HCT116 (cell line): ENCODE results near the gene PACRG. TPM values are rescaled to one million over a fixed set of nuclear protein-coding genes. Genes with fewer than 3 reads are reported as not detected.

ENCODE experiments used
- ATAC-seq: fragments of 200-7000 bp; cut with Tn5 transposase; 2 replicates; pipeline ENCODE4 v1.9.1; 2020; ENCODE audit warnings: mild to moderate bottlenecking, moderate library complexity
- BruUV-seq: library from RNA; stranded (reverse); fragments of 400-500 nt; replicated peaks from 2 replicates; lab custom pipeline; 2021; lab: Mats Ljungman, UMichigan
- CTCF ChIA-PET: fragments of 300-600 bp; sonication (Branson Sonifier 250); formaldehyde crosslinking; loops from one replicate; lab custom pipeline; 2021; ENCODE audit warnings: antibody characterized with exemption; lab: Charles Lee
- POLR2A ChIA-PET: fragments of 300-600, 350-600 bp; sonication (Branson Sonifier 250); formaldehyde crosslinking; loops from one replicate; lab custom pipeline; 2021; ENCODE audit warnings: antibody characterized with exemption; lab: Charles Lee
- RAD21 ChIA-PET, 2 experiments: fragments of 300-600 bp; sonication (Branson Sonifier 250); formaldehyde crosslinking; loops; one replicate each; lab custom pipeline; 2023; ENCODE audit warnings: low total read pairs in 2 of 2; ENCODE audit not compliant: uncharacterized antibody in 2 of 2, unreplicated experiment in 2 of 2, low non-redundant PET in 1 of 2; lab: Charles Lee
- DNase-seq: peaks from one replicate; pipeline ENCODE4 v3.0.0-alpha.2; 2010; ENCODE audit warnings: low read depth, low spot score
- H2AFZ ChIP-seq: fragments of 200-600 bp; shearing (Covaris generic), sonication (generic); 2 replicates; pipeline ENCODE4 v1.6.1; 2017; ENCODE audit warnings: low read depth, mixed run types, mixed read lengths, antibody characterized with exemption, low read length; ENCODE audit not compliant: poor library complexity, severe bottlenecking
- H3K27ac ChIP-seq: 2 replicates; pipeline ENCODE4 v1.5.1; 2012; ENCODE audit warnings: low read depth, low read length
- H3K27me3 ChIP-seq: fragments of 200-600 bp; sonication (generic); 2 replicates; pipeline ENCODE4 v1.6.1; 2016; ENCODE audit warnings: mixed run types, low read length, mixed read lengths; ENCODE audit not compliant: insufficient read depth
- H3K36me3 ChIP-seq, 2 experiments: fragments of 200-500 bp in 1 of 2; fragments of 200-600 bp in 1 of 2; sonication (Bioruptor generic) in 1 of 2; sonication (generic) in 1 of 2; 2 replicates each; pipeline versions ENCODE4 v1.5.1 to v1.6.1; 2014 to 2016; ENCODE audit warnings: low read length in 2 of 2, inconsistent platforms in 1 of 2, mixed read lengths in 1 of 2, mixed run types in 1 of 2; ENCODE audit not compliant: insufficient read depth in 2 of 2, control insufficient read depth in 1 of 2
- H3K4me1 ChIP-seq, 2 experiments: fragments of 200-600 bp in 1 of 2; sonication (generic) in 1 of 2; 2 replicates each; pipeline versions ENCODE4 v1.5.1 to v1.6.1; 2012 to 2017; ENCODE audit warnings: low read length in 2 of 2, inconsistent platforms in 1 of 2, mild to moderate bottlenecking in 1 of 2, mixed read lengths in 1 of 2, mixed run types in 1 of 2, moderate library complexity in 1 of 2; ENCODE audit not compliant: insufficient read depth in 2 of 2, control insufficient read depth in 1 of 2
- H3K4me2 ChIP-seq: fragments of 200-600 bp; sonication (generic); 2 replicates; pipeline ENCODE4 v1.6.1; 2017; ENCODE audit warnings: mixed run types, low read length, mixed read lengths
- H3K4me3 ChIP-seq, 2 experiments: fragments of 200-600 bp in 1 of 2; sonication (generic) in 1 of 2; replicated peaks in 1 of 2; 2 replicates each; pipeline ENCODE4 v1.5.1; 2011 to 2016; ENCODE audit warnings: low read length in 2 of 2, control low read depth in 1 of 2, low read depth in 1 of 2, mild to moderate bottlenecking in 1 of 2, mixed read lengths in 1 of 2, mixed run types in 1 of 2
- H3K79me2 ChIP-seq: fragments of 200-600 bp; sonication (generic); 2 replicates; pipeline ENCODE4 v1.6.1; 2017; ENCODE audit warnings: mild to moderate bottlenecking, mixed run types, low read length, moderate library complexity, mixed read lengths; ENCODE audit not compliant: insufficient read depth
- H3K9ac ChIP-seq: fragments of 200-600 bp; sonication (generic); 2 replicates; pipeline ENCODE4 v1.6.1; 2016; ENCODE audit warnings: low read length, mixed read lengths
- H3K9me2 ChIP-seq: fragments of 200-600 bp; sonication (generic), shearing (Covaris generic); 2 replicates; pipeline ENCODE4 v1.6.1; 2017; ENCODE audit warnings: mixed run types, mild to moderate bottlenecking, moderate library complexity; ENCODE audit not compliant: insufficient read depth
- H3K9me3 ChIP-seq, 2 experiments: fragments of 200-500 bp in 1 of 2; fragments of 200-600 bp in 1 of 2; sonication (Bioruptor generic) in 1 of 2; sonication (generic) in 1 of 2; 2 replicates each; pipeline ENCODE4 v1.6.1; 2014 to 2017; ENCODE audit warnings: low read length in 2 of 2, mixed read lengths in 2 of 2, inconsistent platforms in 1 of 2, low read depth in 1 of 2, mild to moderate bottlenecking in 1 of 2, mixed run types in 1 of 2, moderate library complexity in 1 of 2; ENCODE audit not compliant: control insufficient read depth in 1 of 2, insufficient read depth in 1 of 2
- H4K20me1 ChIP-seq: fragments of 200-600 bp; sonication (generic), shearing (Covaris generic); 2 replicates; pipeline ENCODE4 v1.6.1; 2017; ENCODE audit warnings: mixed run types, mild to moderate bottlenecking, moderate library complexity; ENCODE audit not compliant: insufficient read depth
- CBX3 ChIP-seq: IDR thresholded peaks from 2 replicates; pipeline ENCODE4 v1.6.1; 2012; ENCODE audit warnings: low read depth
- CEBPB ChIP-seq: IDR thresholded peaks from 2 replicates; pipeline ENCODE4 v1.6.1; 2012; ENCODE audit warnings: low read depth
- ELF1 ChIP-seq: IDR thresholded peaks from 2 replicates; pipeline ENCODE4 v1.6.1; 2012; ENCODE audit warnings: low read depth, borderline replicate concordance
- EZH2 ChIP-seq: fragments of 200-600 bp; sonication (generic); IDR thresholded peaks from 2 replicates; pipeline ENCODE4 v1.6.1; 2017; ENCODE audit warnings: antibody characterized with exemption, mixed run types
- EZH2phosphoT487 ChIP-seq: fragments of 200-600 bp; IDR thresholded peaks from 2 replicates; pipeline ENCODE4 v1.6.1; 2018; ENCODE audit warnings: antibody characterized with exemption, borderline replicate concordance
- POLR2A ChIP-seq: IDR thresholded peaks from 2 replicates; pipeline ENCODE4 v1.7.0; 2011; ENCODE audit warnings: borderline replicate concordance; ENCODE audit not compliant: insufficient read depth, insufficient read length; ENCODE audit errors: extremely low read depth
- RAD21 ChIP-seq: IDR thresholded peaks from 2 replicates; pipeline ENCODE4 v1.6.1; 2012; ENCODE audit warnings: low read depth, mild to moderate bottlenecking
- SIN3A ChIP-seq: IDR thresholded peaks from 2 replicates; pipeline ENCODE4 v1.6.1; 2012; ENCODE audit warnings: low read depth
- TCF7L2 ChIP-seq: IDR thresholded peaks from 2 replicates; pipeline ENCODE4 v1.7.0; 2011; ENCODE audit warnings: borderline replicate concordance, inconsistent platforms; ENCODE audit not compliant: insufficient read depth, insufficient read length; ENCODE audit errors: extremely low read depth
- YY1 ChIP-seq: IDR thresholded peaks from 2 replicates; pipeline ENCODE4 v1.6.1; 2011; ENCODE audit warnings: low read length, low read depth, moderate library complexity, mild to moderate bottlenecking; ENCODE audit not compliant: insufficient replicate concordance; ENCODE audit errors: extremely low read depth
- intact Hi-C: fragments of 100-400 bp; cut with micrococcal nuclease; formaldehyde crosslinking; loops from 2 replicates; pipeline ENCODE4 v1.10.0; 2022
- total RNA-seq: library from RNA; stranded (reverse); gene quantifications from one replicate; pipeline ENCODE4 v1.2.1, GENCODE V29; 2021; ENCODE audit not compliant: unreplicated experiment
- TF ChIP-seq, protein P1 (sequence below): IDR thresholded peaks from 2 replicates; pipeline ENCODE4 v1.6.1; 2011; ENCODE audit warnings: mild to moderate bottlenecking, low read length, moderate library complexity; ENCODE audit not compliant: insufficient replicate concordance; ENCODE audit errors: extremely low read depth

The PACRG gene
- total RNA-seq, 1 experiment from 2014 or later = 0.71 TPM

DNA sequence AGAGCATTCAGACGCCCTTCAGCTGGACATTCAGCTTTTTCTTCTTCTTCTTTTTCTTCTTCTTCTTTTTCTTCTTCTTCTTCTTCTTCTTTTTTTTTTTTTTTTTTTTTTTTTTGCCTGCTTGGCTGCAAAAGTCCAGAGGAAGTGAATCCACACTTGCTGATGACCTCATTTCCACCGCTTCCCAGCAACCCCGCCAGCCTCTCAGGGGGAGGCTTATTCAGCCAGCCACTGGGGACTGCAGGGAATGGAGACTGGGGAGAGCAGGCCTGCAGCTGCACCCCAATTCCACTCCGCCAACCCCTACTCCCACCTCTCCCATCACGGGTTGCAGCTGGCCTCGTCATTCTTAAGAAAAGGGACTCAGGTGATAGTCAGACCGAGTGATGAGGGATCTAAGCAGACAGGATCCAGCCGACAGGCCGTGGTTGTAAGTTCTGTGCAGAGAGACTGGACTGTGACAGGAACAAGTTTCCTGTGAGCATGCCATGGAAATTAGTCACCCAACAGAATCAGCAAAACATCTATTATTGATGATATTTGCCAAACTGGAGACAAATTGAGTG lies 627.7 kb downstream of the PACRG start:
- intact Hi-C loops = no loop called here
- no peaks in the 10 kb centered on the region for H3K36me3 ChIP-seq
- no peak overlapping the region for H2AFZ ChIP-seq
- H3K9ac ChIP-seq = no peak overlapping the region
- no TSS peak for BruUV-seq
- H3K4me3 ChIP-seq = no peak overlapping the region
- peak overlapping the region; percentile 40 for H3K4me2 ChIP-seq
- ChIA-PET CTCF (no interaction called here), POLR2A (no interaction called here), RAD21 (no interaction called here)
- H3K9me3 ChIP-seq = peaks cover 0 to 4% of the 10 kb centered on the region in 2 experiments; a peak in 2 of 4 replicates
- no peak overlapping the region for H3K27ac ChIP-seq
- no peaks in the 10 kb centered on the region for H3K9me2 ChIP-seq
- no peaks in the 10 kb centered on the region for H3K79me2 ChIP-seq
- H3K27me3 ChIP-seq = no peaks in the 10 kb centered on the region
- TF ChIP-seq EZH2 (no peak), ELF1 (no peak), TCF7L2 (no peak), CEBPB (no peak), YY1 (no peak), RAD21 (no peak), POLR2A (no peak), CBX3 (no peak), EZH2phosphoT487 (no peak), SIN3A (no peak)
- TF ChIP-seq, protein P1, sequence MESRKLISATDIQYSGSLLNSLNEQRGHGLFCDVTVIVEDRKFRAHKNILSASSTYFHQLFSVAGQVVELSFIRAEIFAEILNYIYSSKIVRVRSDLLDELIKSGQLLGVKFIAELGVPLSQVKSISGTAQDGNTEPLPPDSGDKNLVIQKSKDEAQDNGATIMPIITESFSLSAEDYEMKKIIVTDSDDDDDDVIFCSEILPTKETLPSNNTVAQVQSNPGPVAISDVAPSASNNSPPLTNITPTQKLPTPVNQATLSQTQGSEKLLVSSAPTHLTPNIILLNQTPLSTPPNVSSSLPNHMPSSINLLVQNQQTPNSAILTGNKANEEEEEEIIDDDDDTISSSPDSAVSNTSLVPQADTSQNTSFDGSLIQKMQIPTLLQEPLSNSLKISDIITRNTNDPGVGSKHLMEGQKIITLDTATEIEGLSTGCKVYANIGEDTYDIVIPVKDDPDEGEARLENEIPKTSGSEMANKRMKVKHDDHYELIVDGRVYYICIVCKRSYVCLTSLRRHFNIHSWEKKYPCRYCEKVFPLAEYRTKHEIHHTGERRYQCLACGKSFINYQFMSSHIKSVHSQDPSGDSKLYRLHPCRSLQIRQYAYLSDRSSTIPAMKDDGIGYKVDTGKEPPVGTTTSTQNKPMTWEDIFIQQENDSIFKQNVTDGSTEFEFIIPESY = no peak
- DNase-seq = no peak
- H3K4me1 ChIP-seq = peaks cover 0 to 13% of the 10 kb centered on the region in 2 experiments; a peak in 2 of 4 replicates
- 0 out of 2 replicates have a peak, but pooled peaks have one; percentile 23 for ATAC-seq
- no peaks in the 10 kb centered on the region for H4K20me1 ChIP-seq
